ENCODE data around the gene NAP1L4.

NAP1L4 gene

GRCh38 chr11:3006505-3007260 lies 14.6 kb upstream of the NAP1L4 start:
- no peak overlapping the region for H3K4me3 ChIP-seq (ENCODE audit: control insufficient read depth, low read depth, low read length)
- DNase-seq (ENCODE audit: low read depth) = no peak

GRCh38 chr11:3004481-3004880 lies 12.4 kb upstream of the NAP1L4 start:
- no peak overlapping the region for H3K4me3 ChIP-seq (ENCODE audit: control insufficient read depth, low read depth, low read length)
- no peak for DNase-seq (ENCODE audit: low read depth)
- TF ChIP-seq CTCF (IDR thresholded peaks at IDR 0.05; ENCODE audit: control insufficient read depth, insufficient read depth, low read depth, low read length, missing control alignments) = no peak

More at GRCh38 chr11:3006505-3007260, 14.6 kb upstream of the NAP1L4 start:
- TF ChIP-seq CTCF (IDR thresholded peaks at IDR 0.05; ENCODE audit: control insufficient read depth, insufficient read depth, low read depth, low read length, missing control alignments) = no peak

- no peak for TF ChIP-seq CTCF (IDR thresholded peaks at IDR 0.05; ENCODE audit: control insufficient read depth, insufficient read depth, low read depth, low read length, missing control alignments)
- no peak for DNase-seq (ENCODE audit: low read depth)
- H3K4me3 ChIP-seq (ENCODE audit: control insufficient read depth, low read depth, low read length) = no peak overlapping the region
These were observed 11.5 kb upstream of the NAP1L4 start for GRCh38 chr11:3003396-3004231.

- DNase-seq (ENCODE audit: low read depth) = no peak
- TF ChIP-seq CTCF (IDR thresholded peaks at IDR 0.05; ENCODE audit: control insufficient read depth, insufficient read depth, low read depth, low read length, missing control alignments) = no peak
- no peak overlapping the region for H3K4me3 ChIP-seq (ENCODE audit: control insufficient read depth, low read depth, low read length)
These were observed 10.7 kb upstream of the NAP1L4 start for GRCh38 chr11:3002871-3003270.

- no peak for DNase-seq (ENCODE audit: low read depth)
- H3K4me3 ChIP-seq (ENCODE audit: control insufficient read depth, low read depth, low read length) = no peak overlapping the region
- no peak for TF ChIP-seq CTCF (IDR thresholded peaks at IDR 0.05; ENCODE audit: control insufficient read depth, insufficient read depth, low read depth, low read length, missing control alignments)
These were observed 10.3 kb upstream of the NAP1L4 start for GRCh38 chr11:3002351-3002861.

GRCh38 chr11:3001496-3001895 lies 9.4 kb upstream of the NAP1L4 start:
- no peak for TF ChIP-seq CTCF (IDR thresholded peaks at IDR 0.05; ENCODE audit: control insufficient read depth, insufficient read depth, low read depth, low read length, missing control alignments)
- H3K4me3 ChIP-seq (ENCODE audit: control insufficient read depth, low read depth, low read length) = no peak overlapping the region

More at GRCh38 chr11:3001496-3001895, 9.4 kb upstream of the NAP1L4 start:
- no peak for DNase-seq (ENCODE audit: low read depth)

Measured in AG09309 (cell line).